ENCODE measurements around the gene DUSP11.
A peak's percentile ranks its signal among the peaks of the same experiment; 100 is the strongest.
"Not testable (repeated sequence)": the region's sequence is repeated elsewhere in the genome, so short reads cannot be mapped to it uniquely, and the experiment has no call there.

Gene DUSP11

DNA sequence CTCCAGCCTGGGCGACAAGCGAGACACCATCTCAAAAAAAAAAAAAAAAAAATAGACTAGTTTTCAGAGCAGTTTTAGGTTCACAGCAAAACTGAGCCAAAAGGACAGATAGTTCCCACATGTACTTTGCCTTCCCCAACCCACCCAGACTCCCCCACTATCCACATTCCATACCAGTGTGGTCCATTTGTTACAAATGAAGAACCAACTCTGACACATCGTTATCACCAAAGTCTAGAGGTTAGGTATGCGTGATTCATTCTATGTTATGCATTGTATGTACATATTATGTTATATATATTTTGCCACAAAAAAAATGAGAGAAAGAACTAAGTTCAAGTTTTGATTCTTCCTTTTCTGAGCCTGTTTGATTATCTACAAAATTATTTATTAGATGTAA, 3.5 kb downstream of the DUSP11 start:
- FAIRE-seq (no peak), DNase-seq (ENCODE audit: low spot score) (no peak)

DNA sequence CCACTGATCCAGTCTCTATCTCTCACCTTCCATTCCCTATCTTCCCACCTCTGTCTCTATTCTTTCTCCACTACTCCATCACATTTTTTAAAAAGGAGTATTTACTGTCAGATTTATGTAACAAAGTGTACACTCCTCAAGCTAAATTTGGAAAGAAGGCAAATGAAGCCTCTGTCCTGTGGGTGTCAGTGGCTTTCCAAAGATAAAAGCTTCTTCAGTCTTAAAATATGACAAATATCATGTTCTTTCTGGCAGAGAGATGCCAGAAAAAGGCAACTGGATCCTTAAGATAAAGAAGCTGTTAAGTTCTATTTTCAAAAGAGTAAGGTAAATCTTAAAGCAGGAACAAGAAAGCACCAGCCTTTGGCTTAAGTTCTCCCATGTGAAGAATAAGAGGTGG, 7.1 kb downstream of the DUSP11 start:
- DNase-seq (ENCODE audit: low spot score) = no peak
- no peak for FAIRE-seq

DNA sequence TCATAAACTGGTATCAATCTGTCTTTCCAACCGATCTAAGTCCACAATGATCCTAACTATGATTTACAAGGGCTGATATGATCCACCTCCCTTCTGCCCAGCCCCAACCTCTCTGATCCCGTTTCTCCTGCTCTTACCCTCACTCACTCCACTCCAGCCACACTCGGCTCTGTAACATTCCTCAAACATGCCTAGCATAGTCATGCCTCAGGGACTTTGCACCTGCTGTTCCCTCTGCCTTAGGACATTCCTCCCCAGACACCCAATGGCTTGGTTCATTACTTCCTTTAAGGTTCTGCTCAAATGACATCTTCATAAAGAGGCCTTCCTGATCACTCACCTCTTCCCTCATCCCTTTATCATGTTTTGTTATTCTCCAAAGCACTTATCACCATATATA, 9.2 kb downstream of the DUSP11 start:
- no peak for DNase-seq (ENCODE audit: low spot score)
- no peak for FAIRE-seq

DNA sequence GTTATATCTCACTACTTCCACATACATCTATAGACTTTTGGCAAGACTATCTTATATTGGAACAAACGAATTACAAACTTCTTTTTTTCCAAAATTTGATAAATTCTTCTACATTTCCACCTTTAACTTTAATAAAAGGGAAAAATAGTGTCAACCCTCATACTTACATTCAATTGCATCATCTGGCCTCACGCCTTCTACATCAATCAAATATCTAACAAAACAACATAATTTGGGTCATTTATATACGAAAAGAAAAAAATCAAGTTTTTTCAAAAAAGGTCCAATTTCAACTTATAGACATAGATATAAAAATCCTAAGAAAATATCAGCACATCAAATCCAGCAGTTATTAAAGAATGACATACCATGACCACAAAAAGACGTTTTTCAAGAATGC, 12.9 kb downstream of the DUSP11 start:
- no peak for FAIRE-seq
- DNase-seq (ENCODE audit: low spot score) = no peak

DNA sequence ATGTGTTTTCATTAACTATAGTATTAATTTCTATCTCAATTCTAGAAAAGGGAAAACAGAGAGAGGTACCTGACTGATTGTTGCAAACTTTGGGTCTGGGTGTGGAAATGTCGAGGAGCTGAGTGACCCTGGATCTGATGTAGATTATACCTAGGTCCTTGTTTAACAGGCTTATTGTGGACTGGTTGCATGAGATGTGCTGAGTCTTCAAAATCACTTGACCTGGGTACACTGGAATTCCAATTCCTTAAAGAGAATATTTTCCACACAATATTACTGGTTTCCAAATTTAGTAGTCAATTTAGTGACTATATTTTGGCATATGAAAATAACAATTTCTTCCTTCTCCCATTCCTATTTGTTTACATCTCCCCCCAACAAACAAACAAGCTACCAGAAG, 13.6 kb downstream of the DUSP11 start:
- DNase-seq (ENCODE audit: low spot score) (no peak), FAIRE-seq (no peak)

DNA sequence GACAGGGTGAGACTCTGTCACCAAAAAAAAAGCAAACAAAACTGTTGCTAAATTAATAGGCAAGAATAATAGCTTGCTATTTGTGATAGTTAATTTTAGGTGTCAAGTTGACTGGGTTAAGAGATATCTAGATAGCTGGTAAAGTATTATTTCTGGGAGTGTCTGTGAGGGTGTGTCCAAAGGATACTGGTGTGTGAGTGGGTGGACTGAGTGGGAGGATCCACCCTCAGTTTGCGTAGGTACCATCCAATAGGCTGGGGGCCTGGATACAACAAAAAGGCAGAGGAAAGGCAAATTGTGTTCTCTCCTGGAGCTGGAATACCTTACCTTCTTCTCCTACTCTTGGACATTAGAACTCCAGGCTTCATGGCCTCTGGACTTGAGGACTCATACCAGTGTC, 15.0 kb downstream of the DUSP11 start:
- FAIRE-seq (no peak), DNase-seq (ENCODE audit: low spot score) (no peak)

DNA sequence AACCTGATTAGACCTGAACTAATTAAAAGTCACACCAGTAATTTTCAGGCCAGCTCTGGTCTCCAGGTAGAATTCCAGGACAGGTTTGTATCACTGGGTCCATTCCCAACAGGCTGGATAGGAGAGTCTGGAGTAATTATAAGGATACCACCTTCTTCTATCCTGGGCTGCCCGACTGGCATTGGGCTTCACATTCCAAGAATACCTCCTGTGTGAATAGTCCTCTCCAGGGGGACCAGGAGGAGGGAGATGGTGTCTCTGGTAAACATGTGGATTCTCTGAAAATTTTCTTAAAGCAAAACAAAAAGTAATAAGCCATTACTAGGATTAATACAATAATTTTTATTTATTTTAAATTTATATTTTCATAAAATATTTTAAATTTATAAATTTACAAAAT, 17.3 kb downstream of the DUSP11 start:
- DNase-seq (ENCODE audit: low spot score) = peak; percentile 31
- no peak for FAIRE-seq

DNA sequence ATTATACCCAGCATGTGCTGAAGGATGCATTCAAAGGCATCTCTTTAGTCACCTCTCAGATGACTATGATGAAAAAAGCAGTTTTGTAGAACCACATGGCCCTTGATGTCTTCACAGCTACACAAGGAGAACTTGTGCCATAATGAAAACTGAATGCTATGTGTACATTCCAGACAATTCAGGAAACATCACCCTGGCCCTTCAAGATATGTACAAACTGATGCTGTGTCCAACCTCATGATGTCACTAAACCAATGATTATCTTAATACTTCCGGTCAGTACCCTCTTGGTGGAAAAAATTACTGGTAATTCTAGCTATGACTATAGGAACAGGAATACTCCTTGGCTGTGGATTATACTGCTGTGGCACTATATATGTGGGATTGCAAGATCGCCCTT, 20.0 kb downstream of the DUSP11 start:
- DNase-seq (ENCODE audit: low spot score) (no peak), FAIRE-seq (no peak)

DNA sequence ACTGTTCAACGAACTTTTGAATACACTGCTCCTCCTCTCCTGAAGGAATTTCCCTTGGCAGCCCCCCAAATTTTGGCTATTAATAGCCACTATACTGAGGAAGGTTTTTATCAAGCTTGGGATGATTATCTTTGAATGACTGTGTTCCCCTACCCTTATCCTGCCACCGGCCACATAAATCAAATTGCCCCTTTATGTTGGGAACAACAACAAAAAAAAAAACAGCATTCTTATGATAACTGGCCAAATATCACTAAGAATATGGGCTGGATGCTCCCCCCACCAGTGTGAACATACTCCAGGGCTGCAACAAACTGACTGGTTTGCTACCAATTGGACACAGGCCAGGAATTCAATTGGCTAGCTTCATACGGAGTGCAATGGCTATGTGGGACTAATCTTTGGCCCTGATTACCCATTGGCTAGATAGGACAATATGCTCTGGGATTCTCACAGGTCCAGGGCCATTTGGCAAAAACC, 20.6 kb downstream of the DUSP11 start:
- DNase-seq (ENCODE audit: low spot score) = no peak

DNA sequence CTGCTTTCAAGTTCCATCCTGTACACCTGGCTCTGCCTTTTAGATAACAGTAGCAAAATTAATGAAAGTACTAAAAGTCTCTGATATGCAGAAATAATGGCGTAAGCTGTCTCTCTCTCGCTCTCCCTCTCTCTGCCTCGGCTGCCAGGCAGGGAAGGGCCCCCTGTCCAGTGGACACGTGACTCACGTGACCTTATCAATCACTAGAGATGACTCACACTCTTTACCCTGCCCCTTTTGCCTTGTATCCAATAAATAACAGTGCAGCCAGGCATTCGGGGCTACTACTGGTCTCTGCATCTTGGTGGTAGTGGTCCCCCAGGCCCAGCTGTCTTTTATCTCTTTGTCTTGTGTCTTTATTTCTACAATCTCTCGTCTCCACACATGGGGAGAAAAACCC, 25.6 kb downstream of the DUSP11 start:
- DNase-seq (ENCODE audit: low spot score); FAIRE-seq: not testable (repeated sequence)

More for the DNA sequence above, 20.6 kb downstream of the DUSP11 start:
- FAIRE-seq = no peak

DNA sequence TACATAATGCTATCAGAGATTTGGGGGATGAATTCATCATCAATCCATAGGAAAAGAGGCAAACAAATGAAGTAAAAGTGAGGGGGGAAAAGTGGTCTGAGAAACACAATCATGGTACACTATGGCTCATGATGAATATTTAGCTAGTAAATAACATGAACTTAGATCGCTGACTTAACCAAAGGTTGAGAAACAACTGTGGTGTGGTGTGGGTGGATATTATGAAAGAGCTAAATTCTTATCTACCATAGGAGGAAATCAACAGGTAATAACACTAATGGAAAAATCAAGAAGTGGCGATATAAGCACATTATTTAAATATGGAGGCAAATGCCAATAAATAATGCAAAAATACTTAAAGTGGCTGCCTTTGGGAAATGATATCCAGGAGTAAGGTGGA, 30.6 kb downstream of the DUSP11 start:
- no peak for DNase-seq (ENCODE audit: low spot score)
- FAIRE-seq = no peak

DNA sequence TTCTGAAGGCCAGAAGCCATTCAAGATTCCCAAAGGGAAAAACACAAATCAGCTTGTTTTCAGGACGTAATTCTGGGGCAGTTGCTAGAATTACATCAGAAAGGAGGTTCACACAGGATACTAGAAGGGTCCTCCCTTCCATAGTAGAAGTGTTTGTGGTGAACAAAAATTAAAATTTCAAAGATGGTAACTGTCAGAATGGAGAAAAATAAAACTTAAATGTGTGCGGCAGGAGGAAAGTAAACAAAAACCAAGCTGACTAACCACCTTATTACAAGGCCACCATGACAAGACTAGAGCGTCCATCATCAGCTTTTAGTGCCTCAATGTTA, 33.1 kb downstream of the DUSP11 start:
- DNase-seq (ENCODE audit: low spot score) (no peak), FAIRE-seq (no peak)

DNA sequence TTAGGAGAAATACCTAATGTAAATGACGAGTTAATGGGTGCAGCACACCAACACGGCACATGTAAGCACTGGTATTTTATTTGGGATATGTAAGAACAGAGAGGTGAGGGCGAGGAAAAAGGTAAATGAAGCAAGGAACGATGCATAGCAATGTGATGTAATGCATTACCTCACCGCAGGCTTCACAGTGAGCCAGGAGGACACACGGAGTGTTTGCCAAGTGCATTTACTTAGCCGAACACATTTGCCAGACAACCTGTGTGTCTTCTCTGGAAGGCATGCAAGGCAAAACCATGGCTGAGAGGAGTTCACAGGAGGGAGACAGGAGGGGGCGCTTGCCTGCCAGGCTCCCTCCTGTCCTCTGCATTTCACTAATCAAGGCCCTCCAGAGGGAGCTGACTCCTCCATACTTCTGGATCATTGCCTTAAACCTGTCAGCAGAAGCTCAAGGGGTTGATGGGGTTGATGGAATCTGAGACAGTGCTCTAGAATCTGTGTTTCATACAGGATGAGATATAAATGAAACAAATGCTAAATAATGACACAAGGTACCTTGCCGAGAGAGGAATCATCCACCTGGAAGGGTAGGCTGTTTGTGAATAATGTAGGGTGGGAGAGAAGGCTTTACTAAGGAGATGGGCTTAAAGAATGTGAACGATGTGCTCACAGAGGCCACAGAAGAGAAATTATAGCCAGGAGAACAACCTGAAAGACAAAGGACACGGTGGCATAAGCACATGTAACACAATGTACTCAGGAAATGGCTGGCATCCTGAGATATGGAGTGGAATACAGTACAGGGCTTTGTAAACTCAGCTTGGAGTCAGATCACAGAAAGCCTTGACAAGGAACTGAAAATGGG, 33.7 kb downstream of the DUSP11 start:
- FAIRE-seq (no peak), DNase-seq (ENCODE audit: low spot score) (no peak)

DNA sequence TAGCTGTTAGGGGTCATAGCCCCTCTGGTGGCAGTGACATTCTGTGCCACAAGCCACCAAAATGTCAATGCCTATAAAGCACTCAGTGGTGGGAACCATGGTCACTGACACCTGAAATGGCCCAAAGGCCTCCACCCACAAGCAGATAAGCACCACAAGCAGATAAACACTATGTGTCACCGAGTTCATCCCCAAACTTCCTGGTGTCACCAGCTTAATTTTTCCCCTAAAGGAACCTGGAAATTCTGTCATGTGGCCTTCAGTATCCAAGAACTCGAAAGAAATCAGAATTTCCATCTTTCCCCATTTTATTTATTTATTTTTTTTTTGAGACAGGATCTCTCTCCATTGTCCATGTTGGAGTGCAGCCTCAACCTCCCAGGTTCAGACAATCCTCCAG, 39.1 kb downstream of the DUSP11 start:
- no peak for FAIRE-seq
- no peak for DNase-seq (ENCODE audit: low spot score)

DNA sequence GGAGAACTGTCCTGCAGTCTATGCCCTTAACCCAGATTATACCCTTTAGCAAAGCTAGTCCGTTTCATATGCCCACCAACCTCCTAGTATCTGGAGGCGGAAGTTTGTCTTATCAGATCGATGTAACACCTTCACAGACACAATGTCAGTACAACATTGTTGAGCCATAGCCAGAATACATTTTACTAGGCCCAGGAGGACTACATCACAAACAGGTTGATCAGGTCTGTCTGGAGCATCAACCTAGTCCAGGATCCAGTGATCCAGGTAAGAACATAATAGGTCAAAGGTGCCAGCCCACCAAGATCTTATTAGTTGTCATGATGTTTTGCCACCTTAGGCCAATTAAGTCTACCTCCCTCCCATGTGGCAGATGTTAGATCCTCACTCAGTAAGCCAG, 40.8 kb downstream of the DUSP11 start:
- FAIRE-seq = no peak
- DNase-seq (ENCODE audit: low spot score) = no peak

DNA sequence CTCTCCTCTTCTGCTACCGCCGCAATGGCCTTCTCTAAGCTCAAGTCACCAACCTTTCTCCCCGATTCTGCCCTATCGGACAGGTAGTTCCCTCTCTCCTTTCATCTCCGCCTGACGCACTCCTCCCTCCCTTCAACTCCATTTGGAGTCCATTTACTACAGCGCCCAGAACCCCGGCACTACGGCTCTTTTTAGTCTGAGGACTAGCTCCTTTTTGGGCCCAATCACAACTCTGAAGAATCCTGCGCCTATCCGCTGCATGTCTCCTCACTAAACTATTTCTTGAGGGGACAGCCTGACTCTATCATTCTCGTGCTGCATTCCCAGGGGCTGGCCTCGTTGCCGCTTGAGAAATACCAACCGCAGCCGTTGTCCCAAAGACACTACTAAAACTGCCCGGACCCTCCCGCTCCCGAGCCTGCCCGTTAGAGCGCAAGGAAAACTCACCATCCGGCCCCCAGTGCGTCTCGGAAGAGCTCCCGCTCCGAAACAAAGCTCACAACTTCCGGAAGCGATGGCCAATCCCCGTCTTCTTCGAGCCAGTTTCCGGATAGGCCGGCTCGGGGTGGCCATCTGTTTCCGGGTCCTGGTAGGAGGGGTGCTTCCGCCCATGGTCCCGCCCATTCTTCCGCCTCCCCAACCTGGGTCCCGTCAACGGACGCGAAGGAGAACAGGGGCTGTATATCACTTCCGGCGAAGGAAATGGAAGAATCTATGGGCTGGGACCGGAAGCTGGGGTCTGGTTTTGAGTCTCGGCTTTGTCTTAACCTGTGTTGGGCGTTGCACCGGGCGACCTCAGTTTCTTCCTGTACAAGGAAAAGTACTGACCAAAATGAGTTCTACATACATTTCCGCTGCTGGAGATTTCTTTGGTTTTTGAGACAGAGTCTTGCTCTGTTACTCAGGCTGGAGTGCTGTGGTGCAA, 42.8 kb downstream of the DUSP11 start, which contains the start of gene TPRKB:
TSS of gene TPRKB (minus strand) at position 491 of the 925 bp plus-strand sequence. CDS start 2,776 bp downstream, outside the sequence.
- peak; percentile 100 for DNase-seq (ENCODE audit: low spot score)
- no peak for FAIRE-seq

DNA sequence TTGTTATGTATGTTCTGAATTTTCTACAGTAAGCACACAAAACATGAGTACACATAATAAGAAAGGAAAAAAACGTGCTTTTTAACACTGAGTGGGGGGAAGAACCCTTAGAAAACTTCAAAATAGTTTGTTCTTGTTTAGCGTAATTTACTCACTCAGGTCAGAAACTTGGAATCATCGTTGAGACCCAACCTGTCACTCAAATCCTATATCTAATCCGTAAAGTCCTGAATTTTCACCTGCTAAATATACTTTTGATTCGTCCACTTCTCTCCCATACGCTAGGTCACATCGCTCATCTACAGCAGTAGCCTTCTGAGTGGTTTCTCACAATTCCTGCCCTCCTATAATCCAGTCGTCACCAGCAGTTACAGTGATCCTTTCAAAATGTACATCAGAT, 43.5 kb downstream of the DUSP11 start:
- DNase-seq (ENCODE audit: low spot score) (no peak), FAIRE-seq (no peak)

DNA sequence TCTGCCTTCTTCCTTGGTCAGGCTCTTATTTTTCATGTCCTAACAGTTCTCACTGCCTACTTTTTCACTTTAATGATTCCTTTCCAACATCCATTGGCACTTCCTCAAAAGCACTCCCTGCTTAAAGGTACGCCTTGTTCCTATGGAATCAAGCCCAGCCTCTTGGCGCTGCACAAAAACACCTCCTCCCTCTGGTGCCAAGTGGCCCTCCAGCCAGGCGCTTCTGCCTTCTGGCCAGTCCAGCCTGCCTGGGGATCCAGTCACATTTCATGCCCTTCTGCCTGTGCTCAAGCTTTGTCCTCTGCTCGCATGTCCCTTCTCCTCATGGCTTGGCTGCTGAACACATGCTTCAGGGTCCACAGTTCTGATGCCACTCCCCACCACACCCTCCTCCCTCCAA, 49.1 kb downstream of the DUSP11 start:
- DNase-seq (ENCODE audit: low spot score) (no peak), FAIRE-seq (no peak)

DNA sequence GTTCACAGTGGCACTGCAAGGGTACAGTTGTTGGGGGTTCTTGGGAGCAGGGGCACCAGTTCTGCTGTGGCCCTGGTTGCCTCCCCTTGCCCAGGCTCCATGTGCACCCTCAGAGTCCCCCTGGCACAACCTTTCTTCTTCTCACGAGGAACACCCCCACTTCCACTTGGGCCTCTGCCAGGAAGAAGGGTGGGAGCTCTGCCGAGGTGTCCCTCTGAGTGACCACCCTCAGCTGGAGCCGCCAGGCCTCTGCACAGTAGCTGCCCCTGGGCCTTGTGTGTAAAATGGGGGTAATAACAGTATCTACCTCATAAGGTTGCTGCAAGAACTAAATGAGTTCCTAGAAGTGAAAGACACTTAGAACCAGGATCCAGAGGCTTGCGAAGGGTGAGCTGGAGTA, 51.2 kb downstream of the DUSP11 start:
- FAIRE-seq = no peak
- no peak for DNase-seq (ENCODE audit: low spot score)

DNA sequence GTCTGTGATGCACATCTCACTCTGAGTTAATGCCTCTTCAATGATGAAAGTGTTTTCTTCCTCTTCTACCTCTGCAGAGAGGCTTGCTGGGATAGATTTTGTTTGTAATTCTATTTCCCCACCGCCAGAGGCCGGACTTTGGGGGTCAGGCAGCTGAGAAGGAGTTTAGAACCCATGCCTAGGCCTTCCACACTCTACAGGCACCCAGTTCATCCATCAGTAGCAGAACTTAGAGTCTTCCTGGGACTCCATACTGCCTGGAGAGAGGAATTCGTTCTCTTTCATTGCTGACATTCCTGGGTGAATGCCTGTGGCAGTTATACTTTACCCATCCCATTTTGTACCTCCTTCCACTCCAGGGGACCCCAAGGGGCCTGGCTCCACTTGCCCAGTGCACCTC, 51.9 kb downstream of the DUSP11 start:
- FAIRE-seq (no peak), DNase-seq (ENCODE audit: low spot score) (no peak)

DNA sequence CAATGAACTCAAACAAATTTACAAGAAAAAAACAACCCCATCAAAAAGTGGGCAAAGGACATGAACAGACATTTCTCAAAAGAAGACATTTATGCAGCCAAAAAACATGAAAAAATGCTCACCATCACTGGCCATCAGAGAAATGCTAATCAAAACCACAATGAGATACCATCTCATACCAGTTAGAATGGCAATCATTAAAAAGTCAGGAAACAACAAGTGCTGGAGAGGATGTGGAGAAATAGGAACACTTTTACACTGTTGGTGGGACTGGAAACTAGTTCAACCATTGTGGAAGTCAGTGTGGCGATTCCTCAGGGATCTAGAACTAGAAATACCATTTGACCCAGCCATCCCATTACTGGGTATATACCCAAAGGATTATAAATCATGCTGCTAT, 53.2 kb downstream of the DUSP11 start:
- not testable (repeated sequence) for DNase-seq (ENCODE audit: low spot score); FAIRE-seq
